Right ventricle myocardium superior (tissue), 1 donor: ENCODE data around the gene CD1C. TPM values are rescaled to one million over a fixed set of nuclear protein-coding genes. Genes with fewer than 3 reads are reported as not detected.
"Not testable (repeated sequence)": the region's sequence is repeated elsewhere in the genome, so short reads cannot be mapped to it uniquely, and the experiment has no call there.

Experiments
- ATAC-seq: fragments of 200-7000 bp; cut with Tn5 transposase; one replicate; pipeline ENCODE4 v1.9.1; 2020; ENCODE audit warnings: mild to moderate bottlenecking; ENCODE audit not compliant: poor library complexity
- DNase-seq: peaks from one replicate; pipeline ENCODE4 v3.0.0-alpha.2; 2020
- intact Hi-C: fragments of 100-400 bp; cut with DNase I; formaldehyde crosslinking; loops from one replicate; pipeline ENCODE4 v1.11.2; 2022
- total RNA-seq: library from RNA; stranded (reverse); fragmentation: NEBNext Ultra II Directional; extraction: Animal tissue kit (Norgen Biotek cat#: 25700); gene quantifications from one replicate; pipeline ENCODE4 v1.2.1, GENCODE V29; 2021
- donor health status: DM: no; HTN: yes; CAD: no; lungs with severe emphysema.

CD1C gene
- total RNA-seq, 1 donor from 2014 or later: 0.19 TPM

DNA sequence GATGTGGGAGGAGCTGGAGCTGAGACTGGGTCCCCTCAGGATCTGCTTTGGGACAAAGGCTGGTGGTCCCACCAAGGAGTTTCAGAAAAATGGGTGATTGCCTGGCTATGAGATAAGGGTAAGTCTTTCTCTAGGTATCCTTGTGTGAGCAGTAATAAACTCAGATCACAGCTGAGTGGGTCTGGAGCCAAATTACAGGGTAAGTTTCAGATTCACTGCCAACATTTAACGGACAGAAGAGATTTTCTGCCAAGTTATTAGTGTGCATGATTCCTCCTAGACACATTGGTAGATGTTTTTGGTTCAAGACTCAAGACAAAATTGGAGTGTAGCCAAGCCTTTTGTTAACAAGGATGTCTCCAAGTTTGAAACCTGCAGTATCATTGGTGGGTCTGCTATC is 34.1 kb downstream of the CD1C start:
- DNase-seq: no peak
- intact Hi-C loops: no loop called here
- ATAC-seq: no peak

DNA sequence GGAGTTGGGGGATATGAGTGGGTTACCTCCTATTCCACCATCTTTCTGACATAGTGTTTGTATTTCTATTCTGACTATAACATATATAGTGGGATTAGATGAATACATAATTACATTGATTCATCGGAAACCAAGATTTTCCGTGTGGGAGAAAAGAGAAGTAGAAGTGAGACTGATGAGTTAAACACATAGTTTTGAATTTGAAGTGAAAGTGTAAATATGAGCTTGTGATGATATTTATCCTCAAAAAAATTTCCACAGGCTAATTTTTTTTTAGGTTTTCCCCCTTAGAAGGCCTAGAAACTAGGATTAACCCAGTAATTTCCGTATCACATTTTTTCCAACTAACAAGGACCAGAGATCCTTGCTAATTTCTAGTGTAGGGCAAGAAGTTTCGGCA is 34.7 kb downstream of the CD1C start:
- intact Hi-C loops: no loop called here
- DNase-seq (no peak), ATAC-seq (no peak)

DNA sequence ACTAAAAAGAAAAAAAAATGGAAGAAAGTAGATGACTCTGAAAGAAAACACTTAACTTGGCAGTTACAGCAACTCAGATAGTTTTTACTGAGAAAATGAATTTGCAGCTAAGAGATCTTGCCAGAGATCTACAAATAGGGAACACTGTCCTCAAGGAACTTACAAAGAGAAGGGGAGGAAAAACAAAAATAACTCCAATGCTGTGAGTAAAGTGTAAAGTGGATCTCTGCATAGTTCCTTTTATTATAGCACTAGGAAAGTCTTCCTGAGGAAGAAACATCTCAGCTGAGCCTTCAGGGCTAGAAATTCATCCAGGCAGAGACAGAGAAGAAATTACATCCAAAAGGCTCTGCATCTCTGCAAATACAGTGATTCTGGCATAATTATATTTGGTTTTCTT is 37.8 kb downstream of the CD1C start:
- intact Hi-C loops: no loop called here
- ATAC-seq (no peak), DNase-seq (no peak)

DNA sequence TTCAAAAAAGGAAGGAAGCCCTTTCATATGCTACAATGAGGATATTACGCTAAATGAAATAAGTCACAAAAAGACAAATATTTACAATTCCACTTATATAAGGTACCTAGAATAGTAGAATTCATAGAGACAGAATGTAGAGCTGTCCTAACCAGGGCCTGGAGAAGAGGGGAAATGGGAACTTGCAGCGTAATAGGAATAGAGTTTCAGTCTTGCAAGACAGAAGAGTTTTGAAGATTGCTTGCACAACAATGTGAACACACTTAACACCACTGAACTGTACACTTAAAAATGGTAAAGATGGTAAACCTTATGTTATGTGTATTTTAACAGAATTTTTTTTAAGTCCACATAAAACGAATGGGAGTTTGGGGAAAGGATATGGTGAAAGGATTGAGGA is 38.7 kb downstream of the CD1C start:
- DNase-seq: no peak
- no peak for ATAC-seq
- intact Hi-C loops: no loop called here

DNA sequence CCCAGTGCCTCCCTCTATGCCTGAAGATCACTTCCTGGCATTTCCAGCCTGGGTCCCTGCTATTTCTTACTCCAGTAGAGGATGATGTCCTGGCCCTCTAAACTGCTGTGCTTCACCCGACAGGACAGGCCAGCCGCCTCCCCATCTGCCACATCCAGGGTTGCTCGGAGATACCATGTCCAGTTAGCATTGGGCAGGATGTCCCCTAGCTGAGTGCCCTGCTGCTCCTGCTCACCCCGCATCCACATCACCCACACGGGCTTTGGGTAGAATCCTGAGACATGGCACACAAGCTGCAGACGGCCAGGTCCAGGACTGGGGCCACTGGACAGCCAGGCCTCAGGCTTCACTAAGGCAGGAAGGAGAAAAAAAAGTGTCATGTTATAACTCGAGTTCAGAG is 39.6 kb downstream of the CD1C start:
- DNase-seq (no peak), ATAC-seq (no peak)
- intact Hi-C loops: no loop called here

- ATAC-seq (no peak), DNase-seq (no peak)
- intact Hi-C loops: no loop called here
These were observed 40.0 kb downstream of the CD1C start for GRCh38 chr1:158329733-158330132.

GRCh38 chr1:158330391-158331105 is 40.8 kb downstream of the CD1C start:
- ATAC-seq: no peak
- intact Hi-C loops: no loop called here

GRCh38 chr1:158331106-158331425 is 41.3 kb downstream of the CD1C start:
- ATAC-seq: no peak
- intact Hi-C loops: no loop called here
- DNase-seq: no peak

More at GRCh38 chr1:158330391-158331105, 40.8 kb downstream of the CD1C start:
- DNase-seq: no peak

- DNase-seq (no peak), ATAC-seq (no peak)
- intact Hi-C loops: no loop called here
These were observed 41.9 kb downstream of the CD1C start, which contains the start of gene CD1B for GRCh38 chr1:158331481-158332150. TSS of gene CD1B (minus strand) at chr1:158331531. CDS start at chr1:158331423, 108 bp downstream.

- intact Hi-C loops: no loop called here
- ATAC-seq: no peak
- no peak for DNase-seq
These were observed 43.9 kb downstream of the CD1C start for GRCh38 chr1:158333405-158334155.

DNA sequence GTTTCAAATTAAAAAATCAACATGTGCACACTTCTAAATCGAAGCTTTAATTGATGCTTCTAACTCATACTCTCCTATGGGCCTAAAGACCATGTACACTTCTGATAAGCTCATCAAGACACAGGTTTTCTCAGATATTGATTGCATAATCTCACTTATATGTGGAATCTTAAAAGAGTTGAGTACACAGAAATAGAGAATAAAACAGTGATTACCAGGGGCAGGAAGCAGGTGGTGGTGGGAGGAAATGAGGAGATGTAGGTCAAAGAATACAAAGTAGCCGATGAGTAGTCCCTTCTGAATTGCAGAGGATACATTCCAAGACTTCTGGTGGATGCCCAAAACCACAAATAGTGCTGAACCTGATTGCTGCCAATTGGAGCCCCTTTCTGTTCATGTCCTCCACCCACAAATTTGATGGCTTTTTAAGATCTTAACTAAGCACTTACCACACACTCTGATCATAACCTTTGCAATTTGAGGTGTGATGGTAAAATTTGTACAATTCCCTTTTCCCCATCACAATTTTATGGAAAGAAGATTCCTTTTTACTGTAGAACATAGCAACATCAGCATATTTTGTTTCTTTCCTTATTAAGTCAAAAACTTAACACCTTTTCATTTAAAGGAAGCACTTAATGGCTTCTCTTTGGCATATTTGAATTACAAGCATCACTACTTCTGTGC is 44.9 kb downstream of the CD1C start:
- intact Hi-C loops: no loop called here
- no peak for ATAC-seq
- DNase-seq: no peak

- no peak for ATAC-seq
- no peak for DNase-seq
- intact Hi-C loops: no loop called here
These were observed 45.5 kb downstream of the CD1C start for GRCh38 chr1:158335213-158335532.

- intact Hi-C loops, DNase-seq, ATAC-seq: not testable (repeated sequence)
These were observed 46.7 kb downstream of the CD1C start for GRCh38 chr1:158336413-158336812.

Other genes starting within 250 kb of the CD1C start
- gene CD1D, start 109.0 kb upstream of the CD1C start, total RNA-seq: 1.2 TPM
- gene CD1A, start 35.5 kb upstream of the CD1C start, total RNA-seq: not detected
- not detected for gene CD1B, start 41.6 kb downstream of the CD1C start, total RNA-seq
- not detected for gene CD1E, start 64.0 kb downstream of the CD1C start, total RNA-seq
- not detected for gene OR10T2, start 109.5 kb downstream of the CD1C start, total RNA-seq
- not detected for gene OR10K2, start 136.3 kb downstream of the CD1C start, total RNA-seq
- not detected for gene OR10K1, start 171.9 kb downstream of the CD1C start, total RNA-seq
- not detected for gene OR10R2, start 182.3 kb downstream of the CD1C start, total RNA-seq